Gastroesophageal sphincter (tissue), 4 donors: ENCODE data around the gene SLC50A1. TPM values are rescaled to one million over a fixed set of nuclear protein-coding genes. Genes with fewer than 3 reads are reported as not detected.

ENCODE experiments used
- ATAC-seq: fragments of 150-250 bp; one replicate; pipeline ENCODE4 v1.9.1; 2016; ENCODE audit warnings: mild to moderate bottlenecking, moderate library complexity
- H3K27ac ChIP-seq, 4 donors: fragments of 200-600 bp; sonication (generic) in 3 of 4; 1 replicate in 3 of 4; 2 replicates in 1 of 4; pipeline ENCODE4 v1.5.1; 2016 to 2019
- H3K27me3 ChIP-seq: fragments of 200-600 bp; sonication (generic); one replicate; pipeline ENCODE4 v1.5.1; 2019
- H3K36me3 ChIP-seq, 2 donors: fragments of 200-600 bp; sonication (generic); one replicate each; pipeline ENCODE4 v1.5.1; 2019; ENCODE audit warnings: control low read depth in 1 of 2
- H3K4me1 ChIP-seq, 3 donors: fragments of 200-600 bp; sonication (generic); 1 replicate in 2 of 3; 2 replicates in 1 of 3; pipeline ENCODE4 v1.5.1; 2016 to 2019; ENCODE audit warnings: control low read depth in 2 of 3
- H3K4me3 ChIP-seq, 2 donors: fragments of 200-600 bp; sonication (generic); one replicate each; pipeline ENCODE4 v1.5.1; 2019; ENCODE audit warnings: mild to moderate bottlenecking in 1 of 2, moderate library complexity in 1 of 2
- H3K9me3 ChIP-seq, 3 donors: fragments of 200-600 bp; sonication (generic); one replicate each; pipeline ENCODE4 v1.5.1; 2017 to 2019; ENCODE audit warnings: control low read depth in 2 of 3
- EP300 ChIP-seq: sonication (generic); formaldehyde crosslinking; IDR thresholded peaks from one replicate; pipeline ENCODE4 v1.6.1; 2017; ENCODE audit warnings: antibody characterized with exemption, mild to moderate bottlenecking
- POLR2A ChIP-seq, 2 donors: fragments of 450-650 bp; IDR thresholded peaks; one replicate each; pipeline ENCODE4 v1.6.1; 2017; ENCODE audit warnings: antibody characterized with exemption in 2 of 2, mild to moderate bottlenecking in 2 of 2, moderate library complexity in 1 of 2
- POLR2AphosphoS5 ChIP-seq: sonication (generic); formaldehyde crosslinking; IDR thresholded peaks from one replicate; pipeline ENCODE4 v1.6.1; 2017; ENCODE audit warnings: antibody characterized with exemption
- WGBS, 2 donors: methylation state at CpG; one replicate each; pipeline ENCODE4 v1.1.5; 2018; ENCODE audit warnings: low coverage in 1 of 2; 5-methylcytosine and 5-hydroxymethylcytosine counted together
- total RNA-seq, 4 donors: library from RNA; depleted of rRNA; stranded (reverse); fragments of >200 nt; gene quantifications; one replicate each; pipeline ENCODE4 v1.1.0, GENCODE V29; 2016
- TF ChIP-seq, protein P1 (sequence below), 4 experiments: fragments of 200-600 bp in 2 of 4; fragments of 450-650 bp in 2 of 4; sonication (generic) in 1 of 4; IDR thresholded peaks; one replicate each; pipeline ENCODE4 v1.5.1; 2017 to 2019; ENCODE audit warnings: antibody characterized with exemption in 4 of 4, mild to moderate bottlenecking in 2 of 4, moderate library complexity in 2 of 4

The SLC50A1 gene
- total RNA-seq, 4 donors from 2014 or later: 12.5 to 16.8 (median 13.9) TPM

DNA sequence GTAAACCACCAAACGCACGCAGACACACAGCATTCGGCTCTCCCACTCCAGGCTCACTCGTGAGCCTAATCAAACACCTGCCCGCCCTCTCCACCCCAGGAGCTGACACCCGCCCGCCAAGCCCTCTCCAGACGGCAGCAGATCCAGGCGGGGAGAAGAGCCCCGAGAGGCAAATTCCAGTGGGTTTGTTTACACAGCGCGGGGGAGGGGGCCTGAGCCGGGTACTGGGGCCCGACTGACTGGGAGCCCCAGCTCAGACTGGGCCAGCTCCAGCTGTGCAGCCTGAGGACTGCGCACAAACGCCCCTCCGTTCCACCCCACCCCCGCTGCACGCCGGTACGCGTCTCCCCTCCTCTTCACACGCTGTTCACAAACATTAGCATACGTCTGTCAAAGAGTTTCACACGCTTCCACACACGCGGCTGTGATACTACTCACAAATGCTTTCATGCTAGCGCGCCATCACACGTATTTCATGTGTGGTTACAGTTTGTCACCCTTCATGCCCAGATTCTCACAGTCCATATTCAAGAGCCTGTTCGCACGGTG lies 9.0 kb upstream of the SLC50A1 start:
- peaks cover 0 to 62% (median 30%) of the 10 kb centered on the region in 3 donors for H3K4me1 ChIP-seq
- TF ChIP-seq POLR2AphosphoS5: no peak
- TF ChIP-seq, protein P1, sequence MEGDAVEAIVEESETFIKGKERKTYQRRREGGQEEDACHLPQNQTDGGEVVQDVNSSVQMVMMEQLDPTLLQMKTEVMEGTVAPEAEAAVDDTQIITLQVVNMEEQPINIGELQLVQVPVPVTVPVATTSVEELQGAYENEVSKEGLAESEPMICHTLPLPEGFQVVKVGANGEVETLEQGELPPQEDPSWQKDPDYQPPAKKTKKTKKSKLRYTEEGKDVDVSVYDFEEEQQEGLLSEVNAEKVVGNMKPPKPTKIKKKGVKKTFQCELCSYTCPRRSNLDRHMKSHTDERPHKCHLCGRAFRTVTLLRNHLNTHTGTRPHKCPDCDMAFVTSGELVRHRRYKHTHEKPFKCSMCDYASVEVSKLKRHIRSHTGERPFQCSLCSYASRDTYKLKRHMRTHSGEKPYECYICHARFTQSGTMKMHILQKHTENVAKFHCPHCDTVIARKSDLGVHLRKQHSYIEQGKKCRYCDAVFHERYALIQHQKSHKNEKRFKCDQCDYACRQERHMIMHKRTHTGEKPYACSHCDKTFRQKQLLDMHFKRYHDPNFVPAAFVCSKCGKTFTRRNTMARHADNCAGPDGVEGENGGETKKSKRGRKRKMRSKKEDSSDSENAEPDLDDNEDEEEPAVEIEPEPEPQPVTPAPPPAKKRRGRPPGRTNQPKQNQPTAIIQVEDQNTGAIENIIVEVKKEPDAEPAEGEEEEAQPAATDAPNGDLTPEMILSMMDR (IDR thresholded peaks at IDR 0.05): no peak
- TF ChIP-seq EP300: no peak
- TF ChIP-seq POLR2A (IDR thresholded peaks at IDR 0.05): no peak
- no peaks in the 10 kb centered on the region for H3K9me3 ChIP-seq
- ATAC-seq: peak; percentile 14
- WGBS, 2 donors: 2 to 15% methylated on average over 8 to 15 of the region's 32 CpGs
- H3K4me3 ChIP-seq: peak overlapping the region; percentile 55 to 83
- H3K36me3 ChIP-seq: peaks cover 0 to 6% of the 10 kb centered on the region in 2 donors
- H3K27ac ChIP-seq: peak overlapping the region in 3 of 4 donors; percentile 84 to 99 (median 91)
- H3K27me3 ChIP-seq: no peaks in the 10 kb centered on the region

- peak; percentile 63 for ATAC-seq
- Histone ChIP-seq H3K9me3 (no peaks in the 10 kb centered on the region), H3K4me1 (peaks cover 0 to 69% (median 30%) of the 10 kb centered on the region in 3 donors), H3K36me3 (peaks cover 0 to 13% of the 10 kb centered on the region in 2 donors), H3K27me3 (no peaks in the 10 kb centered on the region), H3K4me3 (peak within 1 kb of the TSS; percentile 55 to 83), H3K27ac (peak within 1 kb of the TSS; percentile 41 to 99 (median 88))
- TF ChIP-seq, protein P1 (IDR thresholded peaks at IDR 0.05): no peak
- TF ChIP-seq POLR2A (IDR thresholded peaks at IDR 0.05): peak; percentile 53 to 79
- peak; percentile 76 for TF ChIP-seq POLR2AphosphoS5
- no peak for TF ChIP-seq EP300
- 0% methylated on average over 1 to 9 of the region's 76 CpGs for WGBS, 2 donors
These were observed 8.3 kb upstream of the SLC50A1 start, which contains the start of gene EFNA1 for GRCh38 chr1:155127105-155127966. Gene EFNA1 (plus strand): TSS chr1:155127876. CDS start chr1:155127978, 102 bp downstream.

DNA sequence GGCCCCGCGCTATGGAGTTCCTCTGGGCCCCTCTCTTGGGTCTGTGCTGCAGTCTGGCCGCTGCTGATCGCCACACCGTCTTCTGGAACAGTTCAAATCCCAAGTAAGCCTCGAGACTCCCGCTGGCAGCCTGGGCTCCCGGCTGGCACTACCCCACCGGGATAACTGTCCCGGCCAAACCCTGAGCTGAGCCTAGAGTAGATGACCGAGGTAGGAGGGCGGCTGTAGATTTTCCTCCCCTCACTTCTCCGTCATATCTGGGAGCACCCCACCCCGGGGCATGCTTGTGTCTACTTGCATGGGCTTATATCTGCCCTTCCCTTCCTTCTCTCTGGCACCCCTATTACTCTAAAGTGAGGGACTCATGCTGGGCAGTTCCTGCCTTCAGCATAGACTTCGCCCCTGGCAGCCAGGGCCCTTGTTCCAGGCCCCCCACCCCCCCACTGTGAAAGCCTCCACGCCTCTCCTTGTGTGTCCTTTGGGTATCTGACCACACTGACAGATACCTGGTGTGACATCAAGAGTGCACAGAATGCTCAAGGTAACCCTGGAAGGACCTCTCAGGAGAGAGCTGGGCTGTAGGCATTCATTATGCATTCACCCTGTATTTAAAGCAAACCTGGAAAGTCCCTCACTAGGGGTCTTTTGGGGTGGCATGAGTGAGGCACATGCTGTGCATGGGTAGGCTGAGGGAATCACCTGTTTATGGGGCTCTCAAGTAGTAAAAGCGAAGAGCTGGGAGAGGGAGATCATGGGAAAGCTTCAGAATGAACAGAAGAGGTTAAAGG lies 7.5 kb upstream of the SLC50A1 start:
- Histone ChIP-seq H3K4me1 (peaks cover 0 to 78% (median 30%) of the 10 kb centered on the region in 3 donors), H3K4me3 (peak overlapping the region; percentile 55 to 83), H3K36me3 (peaks cover 0 to 21% of the 10 kb centered on the region in 2 donors), H3K27me3 (no peaks in the 10 kb centered on the region), H3K9me3 (no peaks in the 10 kb centered on the region), H3K27ac (peak overlapping the region; percentile 41 to 99 (median 88))
- ATAC-seq: peak; percentile 0
- 5 to 7% methylated on average over 5 to 6 of the region's 17 CpGs for WGBS, 2 donors
- no peak for TF ChIP-seq EP300
- TF ChIP-seq POLR2AphosphoS5: no peak
- no peak for TF ChIP-seq POLR2A (IDR thresholded peaks at IDR 0.05)
- TF ChIP-seq, protein P1 (IDR thresholded peaks at IDR 0.05): no peak

- Histone ChIP-seq H3K27me3 (no peaks in the 10 kb centered on the region), H3K9me3 (no peaks in the 10 kb centered on the region), H3K4me1 (peaks cover 0 to 85% (median 30%) of the 10 kb centered on the region in 3 donors), H3K4me3 (peak overlapping the region; percentile 55 to 83), H3K27ac (peak overlapping the region; percentile 41 to 99 (median 88)), H3K36me3 (peaks cover 0 to 29% of the 10 kb centered on the region in 2 donors)
- WGBS, 2 donors: 17 to 20% methylated on average over 1 to 11 of the region's 14 CpGs
- TF ChIP-seq, protein P1 (IDR thresholded peaks at IDR 0.05): no peak
- peak; percentile 22 for TF ChIP-seq POLR2AphosphoS5
- ATAC-seq: no peak
These were observed 6.7 kb upstream of the SLC50A1 start for GRCh38 chr1:155128755-155129473.
